Embryonic facial prominence (tissue), 1 donor: ENCODE results near the gene COPS2.

Source experiments
- DNase-seq: peaks from one replicate; pipeline ENCODE4 v3.0.0-alpha.2; 2016; ENCODE audit errors: extremely low spot score

Gene COPS2

DNA sequence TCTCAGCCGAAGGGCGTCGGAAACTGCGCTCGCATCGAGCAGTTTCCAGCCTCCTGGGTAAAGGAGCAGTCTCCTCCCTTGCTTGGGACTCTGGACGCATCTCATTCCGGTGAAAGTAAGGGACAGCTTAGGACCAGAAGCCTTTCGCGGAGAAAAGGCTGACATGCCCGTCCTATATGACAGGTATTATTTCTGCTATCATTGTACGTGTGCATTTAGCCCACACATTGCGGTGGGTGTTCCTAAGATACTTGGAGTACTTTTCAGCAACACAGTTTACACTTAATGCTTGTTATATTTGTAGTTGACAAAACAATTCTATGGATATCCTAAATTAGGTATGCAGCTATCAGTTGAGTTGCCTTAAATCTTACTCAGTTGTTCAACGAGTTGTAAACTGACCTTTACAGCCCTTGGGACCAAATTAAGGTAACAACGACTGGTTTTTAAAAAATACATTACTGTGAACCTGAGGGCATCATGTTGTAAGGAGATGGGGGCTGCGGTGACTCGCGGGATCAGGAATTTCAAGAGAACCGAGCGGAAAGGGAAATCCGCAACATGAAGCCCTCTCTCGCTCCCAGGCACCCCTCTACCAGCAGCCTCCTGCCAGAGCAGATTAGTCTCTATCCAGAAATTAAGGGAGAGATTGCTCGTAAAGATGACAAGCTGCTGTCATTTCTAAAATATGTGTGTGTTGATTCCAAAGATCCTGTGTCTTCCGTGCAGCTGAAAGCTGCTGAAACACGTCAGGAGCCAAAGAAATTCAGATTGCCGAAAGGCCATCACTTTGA is 632 bp upstream of the COPS2 start:
- no peak for DNase-seq

DNA sequence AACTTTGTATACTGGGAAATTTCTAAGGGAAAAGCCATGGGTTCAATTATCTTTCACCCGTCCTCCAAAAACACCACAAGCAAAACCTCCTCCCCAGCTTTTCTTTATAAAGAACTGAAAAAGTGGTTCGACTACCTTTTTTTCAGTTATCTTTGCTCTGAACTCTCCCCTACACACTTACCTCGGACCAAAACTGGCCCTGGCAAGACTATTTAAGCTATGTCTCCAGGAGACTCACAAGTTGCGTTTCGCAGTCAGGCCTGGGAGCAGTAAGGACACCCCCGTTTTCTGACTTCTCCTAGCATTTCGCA is 645 bp downstream of the COPS2 start:
- no peak for DNase-seq

DNA sequence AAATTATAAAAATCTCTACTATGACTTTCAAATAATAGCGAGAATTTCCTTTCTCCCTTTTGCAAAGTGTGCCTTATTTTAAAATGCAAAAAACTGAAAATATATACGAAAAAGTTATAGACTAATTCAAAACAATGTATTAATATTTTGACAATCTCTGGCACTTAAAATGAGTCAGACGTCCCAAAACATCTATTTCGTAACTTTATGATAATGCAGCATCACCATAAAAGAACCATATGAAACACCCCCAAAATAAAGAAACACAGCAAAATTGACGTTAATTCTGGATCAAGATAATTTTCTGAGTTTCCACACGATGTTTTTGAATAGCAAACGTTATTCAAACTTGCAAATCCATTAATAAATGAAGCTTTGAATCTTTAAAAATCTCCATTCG is 1.0 kb downstream of the COPS2 start:
- no peak for DNase-seq

DNA sequence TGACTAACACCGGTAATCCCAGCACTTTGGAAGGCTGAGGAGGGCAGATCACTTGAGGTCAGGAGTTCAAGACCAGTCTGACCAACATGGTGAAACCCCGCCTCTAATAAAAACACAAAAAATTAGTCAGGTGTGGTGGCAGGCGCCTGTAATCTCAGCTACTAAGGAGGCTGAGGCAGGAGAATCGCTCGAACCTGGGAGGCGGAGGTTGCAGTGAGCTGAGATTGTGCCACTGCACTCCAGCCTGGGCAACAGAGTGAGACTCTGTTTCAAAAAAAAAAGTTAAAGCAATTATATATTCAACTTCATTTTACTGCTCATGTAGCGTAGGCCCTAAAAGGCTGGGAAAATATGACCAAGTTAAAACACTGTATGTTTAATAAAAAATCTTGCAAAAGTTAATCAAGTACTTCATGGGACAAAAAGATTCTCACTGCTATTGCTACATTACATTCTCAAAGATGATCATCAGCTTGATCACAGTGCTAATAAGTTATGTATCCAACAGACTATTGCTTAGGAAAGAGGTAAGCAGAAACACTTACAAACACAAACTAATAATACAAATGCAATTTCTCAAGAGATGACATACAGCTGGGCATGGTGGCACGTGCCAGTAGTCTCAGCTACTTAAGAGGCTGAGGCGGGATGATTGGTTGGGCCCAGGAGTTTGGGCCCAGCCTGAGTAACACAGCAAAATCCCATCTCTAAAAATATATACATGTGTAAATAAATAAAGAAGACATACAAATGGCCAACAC is 2.7 kb downstream of the COPS2 start:
- DNase-seq: no peak

DNA sequence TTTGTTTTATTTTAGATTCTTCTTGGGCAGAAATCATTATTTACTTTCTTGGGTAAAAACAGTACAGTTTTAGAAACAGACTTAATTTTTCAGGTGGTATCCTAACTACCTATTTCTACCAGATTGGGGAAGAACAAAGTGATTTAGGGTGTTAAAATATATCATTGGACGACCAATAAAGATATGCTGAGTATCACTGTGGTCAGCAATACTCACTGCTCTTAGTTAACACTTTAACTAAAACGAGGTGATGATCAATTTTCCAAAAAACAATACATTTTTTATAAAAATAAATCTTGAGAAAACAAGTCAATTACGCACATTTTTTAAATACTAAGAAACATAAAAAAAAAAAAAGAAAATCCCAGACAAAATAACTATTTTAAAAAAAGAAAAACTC is 3.6 kb downstream of the COPS2 start:
- no peak for DNase-seq

DNA sequence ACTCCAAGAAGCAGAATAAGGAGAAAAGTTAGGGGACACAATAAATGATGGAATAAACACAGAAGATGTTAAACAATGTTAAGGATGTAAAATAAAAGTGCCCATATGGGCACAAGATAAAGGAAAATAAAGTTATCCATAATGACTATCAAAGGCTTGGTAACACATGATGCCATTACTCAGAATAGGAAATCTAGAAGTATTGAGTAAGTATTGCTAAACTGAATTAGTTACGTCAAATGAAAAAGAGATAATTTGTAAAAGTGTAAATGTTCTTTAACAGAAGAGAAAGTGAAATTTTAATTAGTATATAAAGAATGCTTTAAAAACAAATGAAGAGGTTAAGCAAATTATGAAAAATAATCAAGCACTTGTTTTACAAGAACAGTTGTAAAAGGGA is 6.7 kb downstream of the COPS2 start:
- DNase-seq: no peak

DNA sequence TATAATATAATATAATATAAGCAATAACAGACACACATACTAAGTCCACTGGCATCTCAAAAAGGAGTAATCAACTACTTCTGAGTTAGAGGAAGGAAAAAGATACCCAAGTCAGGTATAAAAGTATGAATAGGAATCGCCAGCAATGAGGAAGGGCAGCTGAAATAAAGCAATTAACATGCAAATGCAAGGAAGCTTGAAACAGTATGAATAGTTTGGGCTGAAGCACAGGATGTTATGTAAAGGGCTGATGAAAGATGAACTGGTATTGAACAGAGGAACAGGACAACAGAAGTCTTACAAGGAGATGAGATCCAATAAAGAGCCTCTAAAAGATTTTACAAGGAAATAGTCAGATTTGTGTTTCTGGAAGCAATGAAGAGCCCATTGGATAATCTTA is 7.1 kb downstream of the COPS2 start:
- DNase-seq: no peak

DNA sequence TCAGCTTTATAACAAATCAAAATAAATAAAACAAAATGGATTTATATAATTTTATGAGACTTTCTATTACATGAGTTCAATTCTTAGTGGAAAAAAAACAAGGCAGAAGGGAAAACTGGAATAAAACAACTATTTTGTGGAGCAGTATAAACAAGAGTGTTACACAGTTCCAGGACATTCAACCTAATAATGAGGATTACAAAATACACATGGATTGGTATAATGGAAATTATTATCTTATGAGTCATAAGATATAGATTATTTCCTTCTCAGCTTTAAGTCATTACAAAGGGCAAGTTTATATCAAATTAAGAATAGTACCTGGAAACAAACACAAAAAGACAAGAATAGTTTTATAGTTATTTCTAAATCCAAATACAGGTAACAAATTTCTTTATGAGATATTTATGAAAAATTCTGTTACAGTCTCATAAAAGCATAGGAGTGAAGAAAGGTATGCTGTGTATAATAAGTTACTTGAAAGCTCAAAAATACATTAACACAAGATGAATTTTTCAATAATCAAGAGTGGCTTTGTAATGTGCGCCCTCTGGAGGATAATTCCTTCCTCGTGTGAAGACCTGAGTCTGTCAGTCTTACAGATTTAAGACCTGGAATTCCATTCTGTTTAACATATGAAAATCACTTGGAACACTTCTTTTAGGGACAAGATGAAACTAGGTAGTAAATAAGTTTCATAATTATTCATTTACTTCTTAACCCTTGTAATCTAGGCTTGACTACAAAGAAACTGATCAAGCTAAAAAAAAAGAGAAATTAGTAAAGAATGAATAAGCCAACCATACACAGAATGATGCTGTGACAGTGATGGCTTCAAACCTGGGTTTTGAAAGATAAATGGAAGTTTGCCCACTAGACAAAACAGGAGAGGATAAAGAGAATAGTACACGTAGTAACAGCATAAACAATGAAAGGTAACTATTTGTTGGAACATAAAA is 9.5 kb downstream of the COPS2 start:
- no peak for DNase-seq

DNA sequence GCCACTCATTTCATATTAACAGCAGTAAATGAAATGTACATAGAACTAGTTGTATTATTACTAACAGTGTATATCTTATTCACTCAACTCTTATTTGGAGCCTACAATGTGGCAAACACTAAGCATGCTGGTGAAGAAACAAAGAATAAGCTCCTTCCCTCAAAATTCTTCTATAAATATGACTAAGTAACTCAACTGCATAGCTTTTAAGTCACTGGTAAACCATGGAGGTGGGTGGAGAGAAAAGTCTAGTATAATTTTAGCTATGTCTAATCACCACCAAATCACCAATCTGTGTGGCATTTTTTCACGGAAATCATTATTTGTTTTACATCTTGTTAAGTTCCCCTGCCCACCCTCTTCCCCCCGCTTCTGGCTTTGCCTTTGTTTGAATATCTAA is 17.5 kb downstream of the COPS2 start:
- no peak for DNase-seq

DNA sequence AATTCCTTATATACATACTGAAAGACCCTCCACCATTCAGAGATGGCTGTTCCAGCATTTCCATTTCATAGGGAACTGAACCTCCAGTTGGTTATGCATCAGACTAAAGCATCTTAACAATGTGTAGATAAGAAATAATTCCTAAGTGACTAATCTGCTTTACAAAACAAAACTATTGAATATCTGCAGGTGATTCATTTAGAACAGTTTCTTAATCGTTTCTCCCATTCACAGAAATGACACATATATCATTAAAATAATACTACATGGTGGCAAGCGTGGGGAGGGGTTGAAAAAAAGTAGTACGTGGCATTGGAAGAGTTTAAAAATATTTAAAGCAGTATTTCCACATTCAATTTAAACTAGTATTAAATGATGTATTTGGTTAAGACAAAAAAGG is 19.5 kb downstream of the COPS2 start:
- no peak for DNase-seq

DNA sequence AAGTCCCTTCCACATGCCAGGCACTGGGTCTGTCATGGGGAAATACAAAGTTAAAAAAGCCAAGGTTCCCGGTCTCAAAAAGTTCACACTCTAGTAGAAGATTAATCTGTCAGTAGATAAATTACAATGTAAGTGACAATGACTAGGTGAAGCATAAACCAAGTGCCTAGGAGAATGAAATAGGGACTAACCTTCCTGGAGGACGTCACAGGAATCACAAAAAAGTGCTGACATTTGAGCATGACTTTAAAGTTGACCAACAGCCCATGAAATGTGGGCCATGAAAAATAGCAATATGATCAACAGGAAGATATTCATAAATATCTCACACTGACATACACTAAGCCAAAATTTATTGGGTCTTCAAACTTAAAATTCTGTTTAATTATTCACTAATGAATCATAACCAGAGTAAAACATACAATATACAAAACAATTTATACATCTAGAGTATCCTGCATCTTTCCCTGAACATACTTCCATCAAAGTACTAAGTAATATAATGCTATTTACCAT is 20.0 kb downstream of the COPS2 start:
- DNase-seq: no peak

DNA sequence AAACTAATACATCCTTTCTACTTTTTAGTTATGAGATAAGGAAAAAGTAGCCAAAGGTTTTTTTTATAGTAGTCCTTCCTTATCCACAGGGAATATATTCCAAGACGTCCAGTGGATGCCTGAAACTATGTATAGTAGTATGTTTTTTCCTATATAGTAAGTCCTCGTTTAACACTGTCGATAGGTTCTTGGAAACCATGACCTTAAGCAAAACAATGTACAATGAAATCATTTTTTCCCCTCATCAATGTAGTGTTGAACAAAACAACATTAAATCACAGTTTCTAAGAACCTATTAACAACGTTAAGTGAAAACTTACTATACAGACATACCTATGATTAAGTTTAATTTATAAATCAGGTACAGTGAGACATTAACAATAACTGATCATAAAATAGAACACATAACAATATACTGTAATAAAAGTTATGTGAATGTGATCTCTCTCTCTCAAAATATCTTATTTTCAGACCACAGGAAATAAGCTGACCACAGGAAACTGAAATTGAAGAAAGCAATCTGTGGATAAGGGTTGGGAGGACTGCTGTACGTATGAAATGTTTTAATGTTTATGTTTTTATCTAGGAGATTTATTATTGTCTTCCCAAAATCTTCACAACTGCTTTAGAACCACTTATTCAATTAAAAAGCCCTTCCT is 20.6 kb downstream of the COPS2 start:
- no peak for DNase-seq

DNA sequence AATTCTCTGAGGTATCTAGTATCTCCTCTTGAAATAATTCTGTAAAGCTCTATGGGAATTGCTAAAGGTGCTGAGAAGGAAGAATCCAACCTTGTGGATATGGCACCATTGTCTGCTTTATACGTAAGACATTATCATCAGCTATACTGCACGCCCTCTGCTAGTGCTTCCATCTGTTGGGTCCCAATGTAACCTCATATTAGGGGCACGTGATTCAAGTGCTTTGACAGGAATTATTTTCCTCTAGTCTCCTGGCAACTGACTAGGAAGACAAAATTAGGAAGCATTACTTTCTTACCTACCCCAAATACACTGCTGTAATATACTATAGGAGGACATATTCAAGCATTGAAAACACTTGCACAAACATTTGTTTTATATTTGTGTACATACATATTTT is 24.0 kb downstream of the COPS2 start:
- DNase-seq: no peak

DNA sequence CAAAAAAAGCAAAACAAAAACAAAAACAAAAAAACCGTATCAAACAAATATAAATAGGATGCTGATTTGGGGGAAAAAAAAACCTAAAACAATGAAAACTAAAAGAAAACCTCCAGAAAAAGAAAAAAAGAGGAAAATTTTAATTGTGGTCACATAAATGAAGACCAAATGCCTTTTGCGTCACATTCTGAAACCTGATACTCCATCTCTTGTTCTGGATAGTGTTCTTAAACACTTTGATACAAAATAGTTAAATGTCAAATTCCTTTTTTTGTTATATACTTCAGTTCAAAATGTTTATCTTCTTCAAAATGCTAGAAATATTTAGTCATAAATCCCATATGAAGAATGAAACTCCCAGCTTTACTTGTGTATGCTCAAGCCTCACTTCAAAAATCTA is 31.0 kb downstream of the COPS2 start:
- DNase-seq: no peak

DNA sequence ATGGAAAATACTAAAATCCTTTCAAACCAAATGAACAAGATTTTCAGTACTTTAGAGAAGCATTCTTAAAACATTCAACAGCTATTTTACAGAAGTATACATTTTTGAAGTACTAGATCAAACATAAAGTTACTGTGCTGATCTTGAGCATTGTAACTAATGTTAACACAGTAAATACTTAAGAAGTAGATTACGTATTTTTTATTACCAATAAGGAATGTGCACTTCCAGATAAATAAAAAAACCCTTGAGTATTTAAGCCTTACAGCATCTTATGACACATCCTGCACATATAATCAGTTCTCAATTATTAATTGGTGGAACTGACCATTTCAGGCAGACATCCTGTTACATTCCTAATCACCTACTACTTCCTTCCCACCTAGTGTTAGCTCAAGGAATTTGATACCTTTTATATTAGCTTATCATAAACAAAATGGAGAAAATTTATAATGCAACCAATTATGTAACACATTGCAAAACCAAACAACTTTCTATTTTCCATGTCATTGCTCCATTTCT is 32.8 kb downstream of the COPS2 start:
- DNase-seq: no peak

DNA sequence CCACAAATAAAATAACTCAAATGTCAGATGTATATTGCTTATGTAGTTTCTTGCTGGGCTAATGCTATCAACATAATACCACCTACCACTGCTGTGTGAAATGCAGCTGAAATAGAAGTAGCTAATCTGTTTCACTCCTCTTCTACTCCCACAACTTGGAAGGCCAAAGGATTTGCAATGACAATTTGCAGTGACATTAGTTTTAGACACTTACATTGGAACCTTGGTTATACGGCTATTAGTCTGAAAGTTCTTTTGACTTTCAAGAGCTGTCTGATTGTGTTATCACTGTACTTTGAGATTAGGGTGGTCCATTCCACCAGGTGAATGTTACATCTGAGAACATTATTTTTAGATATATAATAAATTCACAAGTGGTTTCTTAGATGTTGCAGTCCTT is 33.5 kb downstream of the COPS2 start:
- DNase-seq: no peak

DNA sequence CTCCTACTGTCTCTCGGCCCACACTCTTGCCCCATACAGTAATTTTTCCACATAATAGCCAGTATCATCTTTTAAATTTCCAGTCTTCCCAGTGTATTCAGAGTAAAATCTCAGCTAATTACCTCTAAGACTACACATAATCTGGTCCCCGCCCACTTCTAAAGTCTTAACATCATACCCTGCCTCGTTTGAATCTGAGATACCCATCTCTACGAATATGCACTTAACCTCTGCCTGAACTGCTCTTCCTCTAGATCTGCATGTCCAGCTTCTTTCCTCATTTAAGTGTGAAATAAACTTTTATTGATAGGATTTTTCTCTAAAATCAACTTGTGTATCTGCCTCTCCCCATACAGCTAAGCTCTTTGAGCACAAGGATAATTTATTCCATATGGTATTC is 34.6 kb downstream of the COPS2 start:
- DNase-seq: no peak

DNA sequence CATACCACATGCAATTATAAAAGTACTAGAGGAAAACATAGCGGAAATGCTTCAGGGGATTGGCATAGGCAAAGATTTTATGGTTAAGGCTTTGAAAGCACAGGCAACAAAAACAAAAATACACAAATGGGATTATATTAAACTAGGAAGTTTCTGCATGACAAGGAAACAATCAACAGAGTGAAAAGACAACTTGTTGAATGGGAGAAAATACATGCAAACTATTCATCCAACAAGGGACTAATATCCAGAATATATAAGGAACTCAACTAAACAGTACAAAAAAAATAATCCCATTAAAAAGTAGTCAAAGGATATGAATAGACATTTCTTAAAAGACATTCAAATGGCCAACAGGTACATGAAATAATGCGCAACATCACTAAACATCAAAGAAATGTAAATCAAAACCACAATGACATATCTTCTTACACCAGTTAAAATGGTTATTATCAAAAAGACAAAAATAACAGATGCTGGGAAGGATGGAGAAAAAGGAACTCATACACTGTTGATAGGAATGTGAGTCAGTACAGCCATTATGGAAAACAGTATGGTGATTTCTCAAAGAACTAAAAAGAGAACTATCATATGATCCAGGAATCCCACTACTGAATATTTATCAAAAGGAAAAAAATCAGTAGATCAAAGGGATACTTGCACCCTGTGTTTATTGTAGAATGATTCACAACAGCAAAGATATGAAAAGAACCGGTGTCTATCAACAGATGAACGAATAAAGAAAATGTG is 39.1 kb downstream of the COPS2 start:
- DNase-seq: no peak

DNA sequence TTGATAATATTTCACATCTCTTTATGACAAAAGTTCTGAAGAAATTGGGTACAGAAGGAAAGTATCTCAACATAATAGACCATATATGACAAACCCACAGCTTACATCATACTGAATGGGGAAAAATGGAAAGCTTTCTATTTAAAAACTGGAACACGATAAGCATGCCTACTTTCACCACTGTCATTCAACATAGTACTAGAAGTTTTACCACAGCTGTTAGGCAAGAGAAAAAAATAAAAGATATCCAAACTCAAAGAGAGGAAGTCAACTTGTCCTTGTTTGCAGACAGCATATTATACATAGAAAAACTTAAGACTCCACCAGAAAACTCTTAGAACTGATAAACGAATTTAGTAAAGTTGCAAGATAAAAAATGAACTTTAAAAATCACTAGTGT is 40.3 kb downstream of the COPS2 start:
- no peak for DNase-seq

DNA sequence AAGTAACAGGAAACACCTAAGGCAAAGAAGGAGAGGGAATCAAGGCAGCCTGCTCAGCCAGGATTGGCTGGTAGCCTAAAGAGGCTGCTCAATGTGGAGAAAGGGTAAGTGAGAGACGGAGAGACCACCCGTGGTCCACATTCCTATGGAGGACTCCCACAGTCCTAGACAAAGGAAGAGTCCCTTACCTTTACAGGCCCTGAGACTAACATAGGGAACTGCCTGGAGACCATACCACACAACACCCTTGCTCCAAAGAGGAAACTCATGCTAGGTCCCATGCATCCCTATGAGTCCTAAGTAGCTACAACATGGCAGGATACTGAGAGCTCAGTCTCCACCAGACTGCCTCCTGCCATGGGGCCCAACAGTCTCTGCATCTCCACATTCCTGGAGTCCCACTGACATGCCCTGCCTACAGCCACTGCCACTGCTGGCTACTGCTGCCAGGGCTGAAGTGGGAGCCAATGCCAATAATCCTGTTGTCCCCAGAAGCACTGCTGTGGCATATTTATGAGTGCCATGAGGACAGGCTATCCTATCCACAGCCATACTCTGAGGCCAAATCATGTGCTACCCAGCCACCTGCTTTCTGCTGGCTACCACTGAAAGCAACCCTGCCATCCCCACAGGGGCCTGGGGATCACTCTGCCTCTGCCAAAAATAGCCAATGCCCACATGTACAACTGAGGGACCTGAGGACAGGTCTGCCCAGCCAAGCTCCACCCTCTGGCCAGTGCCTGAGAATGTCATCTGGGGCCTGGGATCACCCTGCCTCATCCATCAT is 45.0 kb downstream of the COPS2 start:
- no peak for DNase-seq
